CD14-positive monocyte (primary cell): Measurements from ENCODE around the gene TMPRSS2. TPM values are rescaled to one million over a fixed set of nuclear protein-coding genes. Genes with fewer than 3 reads are reported as not detected.

Experiments used
- DNase-seq, 3 donors: peaks; one replicate each; pipeline ENCODE4 v3.0.0-alpha.2; 2011 to 2022
- H2AFZ ChIP-seq: 2 replicates; pipeline ENCODE4 v1.6.0; 2012; ENCODE audit warnings: mild to moderate bottlenecking, low read depth, low read length, inconsistent platforms; ENCODE audit not compliant: insufficient read depth, poor library complexity, severe bottlenecking
- H3K27ac ChIP-seq, 2 donors: 1 replicate in 1 of 2; 2 replicates in 1 of 2; pipeline ENCODE4 v1.5.1; 2012 to 2013; ENCODE audit warnings: low read length in 2 of 2, control low read depth in 1 of 2, inconsistent platforms in 1 of 2, low read depth in 1 of 2, mild to moderate bottlenecking in 1 of 2
- H3K27me3 ChIP-seq, 2 donors: one replicate each; pipeline versions ENCODE4 v1.6.0 to v1.6.1; 2011 to 2013; ENCODE audit warnings: low read length in 2 of 2; ENCODE audit not compliant: control insufficient read depth in 2 of 2, insufficient read depth in 2 of 2
- H3K36me3 ChIP-seq, 2 donors: replicated peaks in 1 of 2; 1 replicate in 1 of 2; 2 replicates in 1 of 2; pipeline versions ENCODE4 v1.5.1 to v1.6.1; 2012 to 2013; ENCODE audit warnings: low read length in 2 of 2, control low read depth in 1 of 2, inconsistent platforms in 1 of 2, mild to moderate bottlenecking in 1 of 2; ENCODE audit not compliant: insufficient read depth in 2 of 2, control insufficient read depth in 1 of 2
- H3K4me1 ChIP-seq, 2 donors: 1 replicate in 1 of 2; 2 replicates in 1 of 2; pipeline versions ENCODE4 v1.5.1 to v1.6.1; 2012 to 2013; ENCODE audit warnings: low read length in 2 of 2, control low read depth in 1 of 2, inconsistent platforms in 1 of 2, mild to moderate bottlenecking in 1 of 2, moderate library complexity in 1 of 2; ENCODE audit not compliant: insufficient read depth in 2 of 2, control insufficient read depth in 1 of 2
- H3K4me2 ChIP-seq: replicated peaks from 2 replicates; pipeline ENCODE3; 2012; ENCODE audit warnings: low read length, moderate library complexity, mild to moderate bottlenecking; ENCODE audit not compliant: poor library complexity, severe bottlenecking; ENCODE audit errors: extremely low read depth
- H3K4me3 ChIP-seq, 3 experiments: fragments of 200-600 bp in 1 of 3; sonication (generic) in 1 of 3; replicated peaks in 1 of 3; 1 replicate in 2 of 3; 2 replicates in 1 of 3; pipeline ENCODE4 v1.5.1; 2011 to 2013; ENCODE audit warnings: low read length in 3 of 3, mild to moderate bottlenecking in 3 of 3, control low read depth in 2 of 3, low read depth in 2 of 3, inconsistent platforms in 1 of 3, moderate library complexity in 1 of 3
- H3K79me2 ChIP-seq: 2 replicates; pipeline ENCODE4 v1.6.0; 2012; ENCODE audit warnings: mild to moderate bottlenecking, control low read depth, inconsistent platforms, low read length, moderate library complexity; ENCODE audit not compliant: insufficient read depth
- H3K9ac ChIP-seq: 2 replicates; pipeline ENCODE4 v1.6.0; 2017; ENCODE audit warnings: low read length, mild to moderate bottlenecking; ENCODE audit not compliant: insufficient read depth, poor library complexity, severe bottlenecking
- H3K9me3 ChIP-seq, 2 donors: replicated peaks in 1 of 2; 1 replicate in 1 of 2; 2 replicates in 1 of 2; pipeline versions ENCODE4 v1.5.1 to v1.6.1; 2012 to 2013; ENCODE audit warnings: low read length in 2 of 2, control low read depth in 1 of 2; ENCODE audit not compliant: control insufficient read depth in 1 of 2, insufficient read depth in 1 of 2
- H4K20me1 ChIP-seq: 2 replicates; pipeline ENCODE4 v1.6.0; 2012; ENCODE audit warnings: mild to moderate bottlenecking, low read length, control low read depth, moderate library complexity; ENCODE audit not compliant: insufficient read depth
- H3K27ac Mint-ChIP-seq, 7 donors: one replicate each; pipeline ENCODE4 v1.8.0; 2020; ENCODE audit warnings: mild to moderate bottlenecking in 7 of 7, mixed read lengths in 7 of 7, moderate library complexity in 6 of 7, inconsistent platforms in 2 of 7
- H3K27me3 Mint-ChIP-seq, 3 donors: one replicate each; pipeline ENCODE4 v1.8.0; 2021 to 2022; ENCODE audit warnings: low read depth in 3 of 3, mild to moderate bottlenecking in 3 of 3, mixed read lengths in 3 of 3, moderate library complexity in 3 of 3, inconsistent platforms in 1 of 3
- H3K36me3 Mint-ChIP-seq, 2 donors: one replicate each; pipeline ENCODE4 v1.8.0; 2020; ENCODE audit warnings: mixed read lengths in 2 of 2, inconsistent platforms in 1 of 2, mild to moderate bottlenecking in 1 of 2
- H3K4me1 Mint-ChIP-seq: one replicate; pipeline ENCODE4 v1.8.0; 2020; ENCODE audit warnings: mild to moderate bottlenecking, mixed read lengths
- H3K4me3 Mint-ChIP-seq, 2 donors: one replicate each; pipeline ENCODE4 v1.8.0; 2020; ENCODE audit warnings: mild to moderate bottlenecking in 2 of 2, mixed read lengths in 2 of 2, moderate library complexity in 1 of 2
- H3K9me3 Mint-ChIP-seq, 7 donors: one replicate each; pipeline ENCODE4 v1.8.0; 2020 to 2022; ENCODE audit warnings: mixed read lengths in 7 of 7, mild to moderate bottlenecking in 6 of 7, moderate library complexity in 6 of 7, inconsistent platforms in 2 of 7
- CTCF ChIP-seq: fragments of 200-600 bp; IDR thresholded peaks from one replicate; pipeline ENCODE4 v1.8.0; 2022; ENCODE audit warnings: antibody characterized with exemption, mild to moderate bottlenecking
- WGBS: methylation state at CpG from one replicate; pipeline ENCODE4 v1.1.5; 2013; ENCODE audit warnings: missing lambda C conversion rate; ENCODE audit not compliant: insufficient coverage; 5-methylcytosine and 5-hydroxymethylcytosine counted together
- intact Hi-C, 2 donors: fragments of 100-400 bp; cut with micrococcal nuclease; formaldehyde crosslinking; loops; one replicate each; pipeline versions ENCODE4 v1.15.0 to v1.15.1; 2023
- polyA plus RNA-seq, 3 donors: library from polyadenylated mRNA; depleted of rRNA in 1 of 3; unstranded in 2 of 3; stranded (reverse) in 1 of 3; fragments of 300-500 nt in 2 of 3; fragments of >200 nt in 1 of 3; fragmentation: Illumina TruSeq in 2 of 3; gene quantifications; 1 replicate in 2 of 3; 2 replicates in 1 of 3; pipeline ENCODE4 v1.2.3, GENCODE V29; 2012 to 2021

The TMPRSS2 gene
- polyA plus RNA-seq, 3 donors: not detected

- H3K36me3 Mint-ChIP-seq: no peaks in the 10 kb centered on the region
- H3K9ac ChIP-seq: no peak overlapping the region
- no peak overlapping the region for H3K4me3 ChIP-seq
- no peak overlapping the region for H3K4me2 ChIP-seq
- no peaks in the 10 kb centered on the region for H3K79me2 ChIP-seq
- H3K9me3 Mint-ChIP-seq: peaks cover 0 to 9% (median 2%) of the 10 kb centered on the region in 7 donors
- no peaks in the 10 kb centered on the region for H3K4me1 ChIP-seq
- no peak overlapping the region for H3K27ac ChIP-seq
- H2AFZ ChIP-seq: no peak overlapping the region
- H3K36me3 ChIP-seq: no peaks in the 10 kb centered on the region
- no peaks in the 10 kb centered on the region for H3K9me3 ChIP-seq
- H3K4me1 Mint-ChIP-seq: no peaks in the 10 kb centered on the region
- TF ChIP-seq CTCF: no peak
- 66% methylated on average over 3 of the region's 4 CpGs for WGBS
- no peak for DNase-seq
- intact Hi-C loops: no loop called here
- no peak overlapping the region for H3K4me3 Mint-ChIP-seq
- H3K27me3 ChIP-seq: no peaks in the 10 kb centered on the region
- H3K27me3 Mint-ChIP-seq: peaks cover 9 to 10% (median 9%) of the 10 kb centered on the region in 3 donors
- no peak overlapping the region for H3K27ac Mint-ChIP-seq
- no peaks in the 10 kb centered on the region for H4K20me1 ChIP-seq
Measured at GRCh38 chr21:41521489-41522027, 13.6 kb upstream of the TMPRSS2 start.

GRCh38 chr21:41520560-41521442 is 12.8 kb upstream of the TMPRSS2 start:
- no peak for DNase-seq
- Histone ChIP-seq H3K36me3 (no peaks in the 10 kb centered on the region), H2AFZ (no peak overlapping the region), H4K20me1 (no peaks in the 10 kb centered on the region), H3K27me3 (no peaks in the 10 kb centered on the region), H3K4me2 (no peak overlapping the region), H3K9me3 (no peaks in the 10 kb centered on the region), H3K27ac (no peak overlapping the region), H3K9ac (no peak overlapping the region), H3K4me1 (no peaks in the 10 kb centered on the region), H3K4me3 (no peak overlapping the region), H3K79me2 (no peaks in the 10 kb centered on the region)
- intact Hi-C loops: no loop called here
- peaks cover 0 to 13% (median 2%) of the 10 kb centered on the region in 7 donors for H3K9me3 Mint-ChIP-seq
- no peak overlapping the region for H3K4me3 Mint-ChIP-seq
- peaks cover 6 to 12% (median 10%) of the 10 kb centered on the region in 3 donors for H3K27me3 Mint-ChIP-seq
- WGBS: no CpG with 5 or more reads among the region's 5 CpGs
- H3K27ac Mint-ChIP-seq: no peak overlapping the region
- no peak for TF ChIP-seq CTCF
- H3K4me1 Mint-ChIP-seq: no peaks in the 10 kb centered on the region
- no peaks in the 10 kb centered on the region for H3K36me3 Mint-ChIP-seq
